Colon (tissue), 2 donors: ENCODE results near the gene PBX2.
"Not testable (repeated sequence)": the region's sequence is repeated elsewhere in the genome, so short reads cannot be mapped to it uniquely, and the experiment has no call there.

Source experiments
- FAIRE-seq: peaks from 2 replicates; lab custom pipeline; 2012; peaks lifted over from hg19 to GRCh38; lab: Jason Lieb, UNC
- donor health status: control.
- donor health status: control.

The PBX2 gene

GRCh38 chr6:32149092-32149755 lies 40.8 kb downstream of the PBX2 start:
- FAIRE-seq, result no peak

GRCh38 chr6:32148289-32149091 lies 41.5 kb downstream of the PBX2 start:
- FAIRE-seq, result no peak

DNA sequence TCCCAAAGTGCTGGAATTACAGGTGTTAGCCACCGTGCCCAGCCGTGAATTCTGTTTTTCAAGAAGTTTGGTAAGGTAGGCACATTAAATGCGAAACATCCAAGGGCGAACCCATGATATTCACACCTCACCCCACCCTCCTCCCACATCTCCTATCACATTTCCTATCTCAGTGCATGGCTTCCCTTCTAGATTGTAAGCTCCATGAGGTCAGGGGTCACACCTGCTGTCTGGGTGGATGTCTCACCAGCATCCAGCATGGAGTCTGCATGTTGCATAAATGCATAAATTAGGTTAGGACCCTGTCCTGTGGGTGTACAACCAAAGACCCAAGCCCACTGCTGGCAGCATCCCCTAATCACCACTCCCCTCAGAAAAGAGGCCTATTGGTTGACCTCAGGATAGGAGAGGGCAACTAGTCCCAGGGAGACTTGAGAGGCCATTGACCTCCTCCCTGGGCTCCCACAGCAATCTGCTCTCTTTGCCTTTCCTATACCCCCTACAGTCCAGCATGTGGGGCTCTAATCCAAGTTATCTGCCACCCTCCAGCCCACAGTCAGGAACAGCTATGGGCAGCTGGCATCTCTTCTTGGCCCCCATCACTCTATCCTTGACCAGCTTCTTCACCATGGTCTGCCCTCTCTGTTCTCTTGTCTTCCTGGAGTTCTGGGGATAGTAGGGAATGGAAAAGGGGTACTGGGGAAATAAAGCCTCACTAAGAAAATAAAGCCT lies 42.4 kb downstream of the PBX2 start:
- no peak for FAIRE-seq

- no peak for FAIRE-seq
Measured at GRCh38 chr6:32146687-32147086, 43.3 kb downstream of the PBX2 start.

DNA sequence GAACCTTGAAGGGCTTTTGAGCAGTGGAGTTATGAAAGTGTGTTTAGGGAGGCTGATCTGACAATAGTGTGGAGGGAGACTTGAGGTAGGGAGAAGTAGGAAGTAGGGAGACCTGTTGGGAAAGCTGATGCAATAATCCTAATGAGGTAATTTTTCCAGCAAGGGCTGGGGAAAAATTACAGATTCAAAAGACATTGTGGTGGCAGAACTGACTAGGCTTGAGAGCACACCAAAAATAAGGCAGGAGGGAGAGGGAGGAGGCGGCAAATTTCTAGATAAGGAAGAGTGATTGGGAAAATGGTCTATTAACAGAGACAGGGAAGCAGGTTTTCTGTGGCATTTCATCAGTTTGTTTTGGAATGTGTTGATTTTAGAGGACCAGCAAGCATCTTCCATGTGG lies 43.7 kb downstream of the PBX2 start:
- FAIRE-seq, result no peak

DNA sequence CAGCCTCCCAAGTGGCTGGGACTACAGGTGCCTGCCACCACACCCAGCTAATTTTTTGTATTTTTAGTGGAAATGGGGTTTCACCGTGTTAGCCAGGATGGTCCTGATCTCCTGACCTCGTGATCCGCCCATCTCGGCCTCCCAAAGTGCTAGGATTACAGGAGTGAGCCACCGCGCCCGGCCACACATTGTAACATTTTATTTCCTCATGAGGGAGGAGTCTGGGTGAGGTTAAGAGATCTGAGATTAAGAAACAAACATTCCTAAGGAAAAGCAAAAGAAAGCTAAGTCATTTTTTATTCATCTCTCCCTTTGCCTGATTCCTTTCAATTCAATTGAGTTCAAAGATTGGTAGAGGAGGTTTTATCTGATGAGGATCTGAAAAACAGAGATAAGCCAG lies 45.8 kb downstream of the PBX2 start:
- FAIRE-seq, result not testable (repeated sequence)

GRCh38 chr6:32140420-32141046 lies 49.5 kb downstream of the PBX2 start:
- no peak for FAIRE-seq

GRCh38 chr6:32139590-32139989 lies 50.4 kb downstream of the PBX2 start:
- FAIRE-seq, result no peak

- no peak for FAIRE-seq
Measured at GRCh38 chr6:32137454-32137853, 52.5 kb downstream of the PBX2 start.
